Neural cell (in vitro differentiated cells): ENCODE data around the gene TRPM3. TPM values are rescaled to one million over a fixed set of nuclear protein-coding genes. Genes with fewer than 3 reads are reported as not detected.

Source experiments
- H2AFZ ChIP-seq: fragments of 200-600, 300-800 bp; sonication (generic), shearing (Covaris generic); 2 replicates; pipeline ENCODE4 v1.6.0; 2014; ENCODE audit warnings: low read depth, mild to moderate bottlenecking, antibody characterized with exemption, low read length, moderate library complexity
- H3F3A ChIP-seq: fragments of 200-600 bp; shearing (Covaris generic); 2 replicates; pipeline ENCODE4 v1.6.1; 2016; ENCODE audit warnings: mild to moderate bottlenecking, moderate library complexity, mixed read lengths, antibody characterized with exemption, low read length; ENCODE audit not compliant: insufficient read depth, poor library complexity, severe bottlenecking
- H3K27ac ChIP-seq: fragments of 200-600, 300-800 bp; sonication (generic), shearing (Covaris generic); 2 replicates; pipeline ENCODE4 v1.5.1; 2014; ENCODE audit warnings: mild to moderate bottlenecking, low read length, moderate library complexity
- H3K27me3 ChIP-seq: fragments of 300-800, 200-600 bp; sonication (generic), shearing (Covaris generic); 2 replicates; pipeline ENCODE4 v1.6.0; 2014; ENCODE audit warnings: mild to moderate bottlenecking, low read depth, low read length, moderate library complexity; ENCODE audit not compliant: insufficient read depth
- H3K36me3 ChIP-seq: fragments of 300-800, 200-600 bp; sonication (generic), shearing (Covaris generic); 2 replicates; pipeline ENCODE4 v1.5.1; 2014; ENCODE audit warnings: mild to moderate bottlenecking, antibody characterized with exemption, low read length, moderate library complexity; ENCODE audit not compliant: insufficient read depth
- H3K4me2 ChIP-seq: fragments of 300-800, 200-600 bp; sonication (generic), shearing (Covaris generic); 2 replicates; pipeline ENCODE4 v1.6.0; 2014; ENCODE audit warnings: mild to moderate bottlenecking, low read length
- H3K4me3 ChIP-seq: fragments of 300-800, 200-600 bp; sonication (generic), shearing (Covaris generic); 2 replicates; pipeline ENCODE4 v1.5.1; 2014; ENCODE audit warnings: mild to moderate bottlenecking, low read length, moderate library complexity
- H3K79me2 ChIP-seq: fragments of 200-600 bp; shearing (Covaris generic); replicated peaks from 2 replicates; pipeline ENCODE4 v1.6.0; 2014; ENCODE audit warnings: mild to moderate bottlenecking, low read length, moderate library complexity; ENCODE audit not compliant: insufficient read depth
- H3K9ac ChIP-seq: fragments of 300-800, 200-600 bp; sonication (generic), shearing (Covaris generic); 2 replicates; pipeline ENCODE4 v1.6.1; 2016; ENCODE audit warnings: mild to moderate bottlenecking, low read length, mixed read lengths
- H3K9me2 ChIP-seq: fragments of 200-600 bp; shearing (Covaris generic); 2 replicates; pipeline ENCODE4 v1.6.1; 2016; ENCODE audit warnings: mild to moderate bottlenecking, low read length, mixed read lengths; ENCODE audit not compliant: insufficient read depth
- H3K9me3 ChIP-seq: fragments of 200-600, 300-800 bp; sonication (generic), shearing (Covaris generic); 2 replicates; pipeline ENCODE4 v1.6.1; 2016; ENCODE audit warnings: mild to moderate bottlenecking, mixed run types, low read length, moderate library complexity, mixed read lengths
- H4K20me1 ChIP-seq: fragments of 200-600 bp; shearing (Covaris generic); 2 replicates; pipeline ENCODE4 v1.6.1; 2016; ENCODE audit warnings: mild to moderate bottlenecking, mixed run types; ENCODE audit not compliant: insufficient read depth
- CTCF ChIP-seq: fragments of 450-650 bp; IDR thresholded peaks from 2 replicates; pipeline ENCODE4 v1.5.1; 2014; ENCODE audit warnings: antibody characterized with exemption, mild to moderate bottlenecking, moderate library complexity; ENCODE audit not compliant: poor library complexity, severe bottlenecking
- EP300 ChIP-seq: fragments of 450-650 bp; conservative IDR thresholded peaks from 2 replicates; pipeline ENCODE4 v1.6.1; 2014; ENCODE audit warnings: antibody characterized with exemption, mild to moderate bottlenecking, moderate library complexity; ENCODE audit not compliant: poor library complexity, severe bottlenecking
- EZH2 ChIP-seq: fragments of 200-600, 300-800 bp; shearing (Covaris generic), sonication (generic); IDR thresholded peaks from 2 replicates; pipeline ENCODE4 v1.6.1; 2014; ENCODE audit warnings: antibody characterized with exemption, low read length, borderline replicate concordance, mild to moderate bottlenecking; ENCODE audit not compliant: insufficient read depth, poor library complexity, severe bottlenecking
- MXI1 ChIP-seq: fragments of 450-650 bp; conservative IDR thresholded peaks from 2 replicates; pipeline ENCODE4 v1.6.1; 2014; ENCODE audit warnings: antibody characterized with exemption, mild to moderate bottlenecking; ENCODE audit not compliant: poor library complexity, severe bottlenecking
- POLR2AphosphoS5 ChIP-seq: IDR thresholded peaks from 2 replicates; pipeline ENCODE4 v1.6.1; 2012
- RAD21 ChIP-seq: fragments of 450-650 bp; conservative IDR thresholded peaks from 2 replicates; pipeline ENCODE4 v1.6.1; 2014; ENCODE audit warnings: antibody characterized with exemption, mild to moderate bottlenecking, moderate library complexity
- REST ChIP-seq: IDR thresholded peaks from 2 replicates; pipeline ENCODE4 v1.6.1; 2012; ENCODE audit warnings: borderline replicate concordance
- SMC3 ChIP-seq: fragments of 450-650 bp; conservative IDR thresholded peaks from 2 replicates; pipeline ENCODE4 v1.6.1; 2014; ENCODE audit warnings: antibody characterized with exemption, mild to moderate bottlenecking, moderate library complexity; ENCODE audit not compliant: poor library complexity
- TAF1 ChIP-seq: IDR thresholded peaks from 2 replicates; pipeline ENCODE4 v1.6.1; 2012; ENCODE audit warnings: low read depth
- polyA plus RNA-seq: library from polyadenylated mRNA; depleted of rRNA; stranded (reverse); fragments of >200 nt; gene quantifications from 2 replicates; pipeline ENCODE4 v1.2.3, GENCODE V29; 2014

The TRPM3 gene
- polyA plus RNA-seq, 1 donor from 2014 or later, result 1.3 TPM

- Histone ChIP-seq H3F3A (no peaks in the 10 kb centered on the region), H3K79me2 (no peaks in the 10 kb centered on the region), H3K4me3 (no peak overlapping the region), H2AFZ (no peak overlapping the region), H3K27me3 (no peaks in the 10 kb centered on the region), H3K27ac (no peak overlapping the region), H3K4me2 (no peak overlapping the region), H4K20me1 (no peaks in the 10 kb centered on the region), H3K9ac (no peak overlapping the region), H3K9me3 (no peaks in the 10 kb centered on the region), H3K9me2 (no peaks in the 10 kb centered on the region), H3K36me3 (no peaks in the 10 kb centered on the region)
- TF ChIP-seq REST (no peak), EZH2 (no peak), EP300 (no peak), TAF1 (no peak), CTCF (no peak), POLR2AphosphoS5 (no peak), RAD21 (no peak), MXI1 (no peak)
Observed at GRCh38 chr9:71136696-71137095, 15.3 kb upstream of the TRPM3 start.

- no peak overlapping the region for H2AFZ ChIP-seq
- H3K27ac ChIP-seq, result no peak overlapping the region
- H3K36me3 ChIP-seq, result no peaks in the 10 kb centered on the region
- no peaks in the 10 kb centered on the region for H3K79me2 ChIP-seq
- H3K9me2 ChIP-seq, result no peaks in the 10 kb centered on the region
- no peaks in the 10 kb centered on the region for H3F3A ChIP-seq
- H3K4me2 ChIP-seq, result no peak overlapping the region
- no peaks in the 10 kb centered on the region for H3K9me3 ChIP-seq
- H3K4me3 ChIP-seq, result no peak overlapping the region
- no peaks in the 10 kb centered on the region for H3K27me3 ChIP-seq
- H4K20me1 ChIP-seq, result no peaks in the 10 kb centered on the region
- H3K9ac ChIP-seq, result no peak overlapping the region
- TF ChIP-seq CTCF (no peak), POLR2AphosphoS5 (no peak), EZH2 (no peak), EP300 (no peak), MXI1 (no peak), SMC3 (no peak), TAF1 (no peak), REST (no peak), RAD21 (no peak)
Observed at GRCh38 chr9:71131145-71131544, 9.7 kb upstream of the TRPM3 start.
